ENCODE results near the gene ZNF853.

GRCh38 chr7:6630007-6630849, 14.8 kb downstream of the ZNF853 start:
- TF ChIP-seq EZH2phosphoT487 (IDR thresholded peaks at IDR 0.05; ENCODE audit: low read depth, severe bottlenecking, unreplicated experiment), result no peak
- no peak for TF ChIP-seq EZH2 (IDR thresholded peaks at IDR 0.05; ENCODE audit: borderline replicate concordance)

All from hepatocyte (in vitro differentiated cells).